Smooth muscle cell (in vitro differentiated cells): ENCODE data around the gene MAGEA6. TPM values are rescaled to one million over a fixed set of nuclear protein-coding genes. Genes with fewer than 3 reads are reported as not detected.
"Not testable (repeated sequence)": the region's sequence is repeated elsewhere in the genome, so short reads cannot be mapped to it uniquely, and the experiment has no call there.

Source experiments
- DNase-seq: peaks from one replicate; lab custom pipeline; 2025; ENCODE audit not compliant: unreplicated experiment; lab: John Stamatoyannopoulos, UW
- H2AFZ ChIP-seq: fragments of 200-600 bp; sonication (generic); 2 replicates; pipeline ENCODE4 v1.6.0; 2016; ENCODE audit warnings: antibody characterized with exemption, low read depth, mild to moderate bottlenecking
- H3F3A ChIP-seq: fragments of 200-600 bp; sonication (generic); 2 replicates; pipeline ENCODE4 v1.6.0; 2017; ENCODE audit warnings: antibody characterized with exemption, low read depth
- H3K27ac ChIP-seq: fragments of 200-600 bp; sonication (generic); 2 replicates; pipeline ENCODE4 v1.5.1; 2016; ENCODE audit warnings: low read depth, mild to moderate bottlenecking
- H3K27me3 ChIP-seq: fragments of 200-600 bp; sonication (generic); 2 replicates; pipeline ENCODE4 v1.6.1; 2016; ENCODE audit warnings: low read depth, mild to moderate bottlenecking
- H3K36me3 ChIP-seq: fragments of 200-600 bp; sonication (generic); 2 replicates; pipeline ENCODE4 v1.5.1; 2016; ENCODE audit warnings: low read depth
- H3K4me1 ChIP-seq: fragments of 200-600 bp; sonication (generic); 2 replicates; pipeline ENCODE4 v1.5.1; 2016; ENCODE audit warnings: low read depth
- H3K4me2 ChIP-seq: fragments of 200-600 bp; sonication (generic); 2 replicates; pipeline ENCODE4 v1.6.0; 2016; ENCODE audit warnings: mild to moderate bottlenecking
- H3K4me3 ChIP-seq: fragments of 200-600 bp; sonication (generic); 2 replicates; pipeline ENCODE4 v1.5.1; 2016; ENCODE audit warnings: mild to moderate bottlenecking
- H3K79me2 ChIP-seq: fragments of 200-600 bp; sonication (generic); 2 replicates; pipeline ENCODE4 v1.6.0; 2016; ENCODE audit warnings: low read depth, mild to moderate bottlenecking
- H3K9ac ChIP-seq: fragments of 200-600 bp; sonication (generic); 2 replicates; pipeline ENCODE4 v1.6.0; 2016; ENCODE audit warnings: low read depth
- H3K9me3 ChIP-seq: fragments of 200-600 bp; sonication (generic); replicated peaks from 2 replicates; pipeline ENCODE4 v1.5.1; 2016; ENCODE audit warnings: low read depth
- H4K20me1 ChIP-seq: fragments of 200-600 bp; sonication (generic); 2 replicates; pipeline ENCODE4 v1.6.0; 2016; ENCODE audit warnings: low read depth
- WGBS: methylation state at CpG from one replicate; pipeline ENCODE4 v1.1.7; 2016; ENCODE audit warnings: low lambda C conversion rate; 5-methylcytosine and 5-hydroxymethylcytosine counted together
- polyA plus RNA-seq: library from polyadenylated mRNA; unstranded; fragments of >200 nt; fragmentation: Nextera tagmentation; extraction: Ambion mirVana; gene quantifications from 2 replicates; pipeline ENCODE4 v1.2.1, GENCODE V29; 2016
- total RNA-seq: library from RNA; depleted of rRNA; stranded (reverse); fragments of >200 nt; gene quantifications from 2 replicates; pipeline ENCODE4 v1.2.3, GENCODE V29; 2014
- TF ChIP-seq, protein P1 (sequence below): fragments of 200-600 bp; sonication (generic); IDR thresholded peaks from 2 replicates; pipeline ENCODE4 v1.5.1; 2017; ENCODE audit warnings: borderline replicate concordance, mild to moderate bottlenecking, antibody characterized with exemption; ENCODE audit not compliant: insufficient read depth, poor library complexity, severe bottlenecking

The MAGEA6 gene
- total and polyA plus RNA-seq, 2 experiments from 2014 or later: not detected

DNA sequence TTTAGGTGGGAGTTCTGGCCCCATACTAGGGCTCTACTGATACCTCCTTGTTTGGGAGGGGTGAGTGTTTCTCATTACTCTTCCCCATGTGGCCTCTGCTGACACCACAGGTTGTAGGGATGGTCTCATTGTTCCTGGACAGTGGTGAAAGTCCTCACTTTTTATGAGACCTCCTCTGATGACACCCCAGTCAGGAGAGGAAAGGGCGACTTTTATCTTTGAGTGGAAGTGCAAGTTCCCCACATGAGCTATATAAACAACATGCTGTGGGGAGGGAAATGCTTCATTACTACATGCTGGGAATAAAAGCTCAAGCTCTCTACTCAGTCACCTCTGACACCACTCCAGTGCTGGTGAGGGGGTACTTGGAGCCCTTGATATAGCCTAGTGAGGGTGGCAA is 29.5 kb upstream of the MAGEA6 start:
- H3K36me3 ChIP-seq: no peaks in the 10 kb centered on the region
- no peak overlapping the region for H3K4me2 ChIP-seq
- H3K27me3 ChIP-seq: no peaks in the 10 kb centered on the region
- H3F3A ChIP-seq: no peaks in the 10 kb centered on the region
- DNase-seq: no peak
- no peak overlapping the region for H3K4me3 ChIP-seq
- TF ChIP-seq, protein P1, sequence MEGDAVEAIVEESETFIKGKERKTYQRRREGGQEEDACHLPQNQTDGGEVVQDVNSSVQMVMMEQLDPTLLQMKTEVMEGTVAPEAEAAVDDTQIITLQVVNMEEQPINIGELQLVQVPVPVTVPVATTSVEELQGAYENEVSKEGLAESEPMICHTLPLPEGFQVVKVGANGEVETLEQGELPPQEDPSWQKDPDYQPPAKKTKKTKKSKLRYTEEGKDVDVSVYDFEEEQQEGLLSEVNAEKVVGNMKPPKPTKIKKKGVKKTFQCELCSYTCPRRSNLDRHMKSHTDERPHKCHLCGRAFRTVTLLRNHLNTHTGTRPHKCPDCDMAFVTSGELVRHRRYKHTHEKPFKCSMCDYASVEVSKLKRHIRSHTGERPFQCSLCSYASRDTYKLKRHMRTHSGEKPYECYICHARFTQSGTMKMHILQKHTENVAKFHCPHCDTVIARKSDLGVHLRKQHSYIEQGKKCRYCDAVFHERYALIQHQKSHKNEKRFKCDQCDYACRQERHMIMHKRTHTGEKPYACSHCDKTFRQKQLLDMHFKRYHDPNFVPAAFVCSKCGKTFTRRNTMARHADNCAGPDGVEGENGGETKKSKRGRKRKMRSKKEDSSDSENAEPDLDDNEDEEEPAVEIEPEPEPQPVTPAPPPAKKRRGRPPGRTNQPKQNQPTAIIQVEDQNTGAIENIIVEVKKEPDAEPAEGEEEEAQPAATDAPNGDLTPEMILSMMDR: no peak
- H3K79me2 ChIP-seq: no peaks in the 10 kb centered on the region
- H2AFZ ChIP-seq: no peak overlapping the region
- H3K9ac ChIP-seq: no peak overlapping the region
- no peaks in the 10 kb centered on the region for H4K20me1 ChIP-seq
- 65% methylated on average over 1 of the region's 1 CpG for WGBS
- H3K27ac ChIP-seq: no peak overlapping the region
- H3K9me3 ChIP-seq: no peaks in the 10 kb centered on the region
- no peaks in the 10 kb centered on the region for H3K4me1 ChIP-seq

DNA sequence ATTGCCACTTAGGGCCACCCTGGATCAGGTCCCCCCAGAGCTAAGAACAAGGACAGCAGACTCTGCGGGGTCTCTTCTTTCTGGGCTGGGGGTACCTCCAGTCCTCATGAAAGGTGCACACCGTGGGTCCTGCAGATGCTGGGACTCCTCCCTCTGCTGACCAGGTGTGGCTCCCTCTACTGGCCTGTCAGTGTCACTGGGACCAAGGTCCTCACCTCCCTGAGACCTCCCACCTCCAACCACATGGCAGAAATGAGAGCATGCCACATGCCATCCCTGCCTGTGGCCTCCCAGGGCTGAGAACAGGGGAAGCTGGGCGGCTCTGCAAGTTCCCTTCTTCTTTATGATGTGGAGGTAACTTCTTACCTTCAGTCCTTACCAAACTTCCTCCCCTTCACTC is 17.6 kb upstream of the MAGEA6 start:
- not testable (repeated sequence) for H3K27ac ChIP-seq, H3K27me3 ChIP-seq, H3K9ac ChIP-seq, H3K4me2 ChIP-seq, H3K9me3 ChIP-seq, DNase-seq, H3K36me3 ChIP-seq, H3K79me2 ChIP-seq, H3K4me3 ChIP-seq, H3F3A ChIP-seq, H3K4me1 ChIP-seq, H2AFZ ChIP-seq, H4K20me1 ChIP-seq
- WGBS: no CpG with 5 or more reads among the region's 3 CpGs

DNA sequence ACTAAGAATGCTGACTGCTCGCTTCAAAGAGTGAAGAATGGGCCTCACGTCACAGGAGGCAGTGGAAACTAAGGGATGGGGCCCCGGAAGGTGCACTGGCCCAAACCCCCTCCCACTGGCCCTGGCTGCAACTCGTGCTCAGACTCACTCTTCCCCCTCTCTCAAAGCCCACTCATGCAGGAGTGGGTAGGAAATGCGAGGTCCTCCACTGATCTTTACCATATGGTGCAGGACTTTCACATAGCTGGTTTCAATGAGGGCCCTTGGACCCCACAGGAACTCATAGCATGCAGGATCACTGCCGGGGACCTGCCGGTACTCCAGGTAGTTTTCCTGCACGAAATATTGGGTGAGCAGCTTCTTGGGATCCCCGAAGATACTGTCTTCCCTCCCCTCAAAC is 2.9 kb downstream of the MAGEA6 start:
- H3K79me2 ChIP-seq, H3K9ac ChIP-seq, H3F3A ChIP-seq, H3K36me3 ChIP-seq, H3K4me1 ChIP-seq, H3K4me3 ChIP-seq, H4K20me1 ChIP-seq, DNase-seq, H3K27me3 ChIP-seq, H2AFZ ChIP-seq, H3K4me2 ChIP-seq, H3K9me3 ChIP-seq, H3K27ac ChIP-seq: not testable (repeated sequence)
- WGBS: 79% methylated on average over 9 of the region's 9 CpGs

DNA sequence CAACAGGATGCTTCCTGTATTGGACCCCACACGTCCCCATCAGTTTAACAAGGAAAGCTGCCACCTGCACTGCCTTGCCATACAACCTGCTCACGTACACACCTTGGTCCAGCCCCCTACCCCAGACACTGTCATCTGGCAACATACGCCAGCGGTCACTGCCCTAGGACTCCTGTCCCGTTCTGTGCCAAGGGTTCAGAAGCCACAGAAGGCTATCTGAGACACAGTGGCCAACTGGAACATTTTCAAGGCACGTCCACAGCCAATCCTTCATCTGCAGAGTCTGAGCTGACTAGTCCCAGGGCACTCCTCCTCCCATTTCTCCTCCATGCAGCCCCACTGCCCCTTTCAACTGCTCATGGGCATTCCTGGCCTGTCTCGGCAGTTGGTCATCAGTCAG is 7.9 kb downstream of the MAGEA6 start:
- not testable (repeated sequence) for DNase-seq, H3K79me2 ChIP-seq, H3K27me3 ChIP-seq, H3K36me3 ChIP-seq, H3K27ac ChIP-seq, H4K20me1 ChIP-seq, H2AFZ ChIP-seq, H3F3A ChIP-seq, H3K4me3 ChIP-seq, H3K9me3 ChIP-seq, H3K4me2 ChIP-seq, H3K4me1 ChIP-seq, H3K9ac ChIP-seq
- 74% methylated on average over 5 of the region's 7 CpGs for WGBS

DNA sequence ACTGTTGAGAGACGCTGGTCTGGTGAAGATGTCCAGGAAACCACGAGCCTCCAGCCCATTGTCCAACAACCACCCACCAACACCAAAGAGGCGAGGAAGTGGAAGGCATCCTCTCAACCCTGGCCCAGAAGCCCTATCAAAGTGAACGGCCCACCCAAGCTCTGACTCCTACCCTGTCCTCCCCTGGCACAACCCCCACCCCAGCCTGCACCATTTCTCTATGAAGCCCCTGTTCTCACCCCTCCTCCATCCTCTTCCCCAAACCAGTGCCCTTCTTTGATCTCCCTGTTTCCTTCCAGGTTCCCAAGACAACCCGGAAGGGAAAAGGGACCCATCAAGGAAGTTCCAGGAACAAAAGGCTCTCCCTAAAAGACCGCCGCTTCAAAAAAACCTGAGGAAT is 9.9 kb downstream of the MAGEA6 start:
- H3K4me1 ChIP-seq, H3K9ac ChIP-seq, H3K36me3 ChIP-seq, H3K27ac ChIP-seq, H3K4me3 ChIP-seq, H3K4me2 ChIP-seq, H4K20me1 ChIP-seq, DNase-seq, H3K27me3 ChIP-seq, H3F3A ChIP-seq, H3K79me2 ChIP-seq, H2AFZ ChIP-seq, H3K9me3 ChIP-seq: not testable (repeated sequence)
- 93% methylated on average over 4 of the region's 7 CpGs for WGBS

DNA sequence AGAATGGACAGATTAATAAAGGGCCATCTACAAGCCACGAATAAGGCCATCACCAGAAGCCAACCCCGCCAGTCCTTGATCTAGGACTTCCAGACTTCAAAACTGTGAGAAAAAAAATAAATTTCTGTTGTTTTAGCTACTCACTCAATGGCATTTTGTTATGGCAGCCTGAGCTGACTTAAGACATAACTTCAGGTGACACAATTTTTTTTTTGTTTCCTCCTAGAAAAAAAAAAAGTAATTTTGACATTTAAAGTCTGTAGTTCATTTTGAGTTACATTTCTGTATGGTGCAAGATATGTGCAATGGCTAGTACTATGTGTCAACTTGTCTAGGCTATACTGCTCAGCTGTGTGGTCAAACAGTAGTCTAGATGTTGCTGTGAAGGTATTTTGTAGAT is 10.6 kb downstream of the MAGEA6 start, which contains the start of gene CSAG3:
Gene CSAG3, plus strand, starts transcription at position 301 of the 400 bp plus-strand sequence.
- H3K4me1 ChIP-seq, H4K20me1 ChIP-seq, H3K27ac ChIP-seq, H3F3A ChIP-seq, DNase-seq, H3K27me3 ChIP-seq, H3K9me3 ChIP-seq, H3K79me2 ChIP-seq, H3K4me2 ChIP-seq, H3K4me3 ChIP-seq, H3K36me3 ChIP-seq, H2AFZ ChIP-seq, H3K9ac ChIP-seq: not testable (repeated sequence)
- WGBS: no CpG with 5 or more reads among the region's 2 CpGs

DNA sequence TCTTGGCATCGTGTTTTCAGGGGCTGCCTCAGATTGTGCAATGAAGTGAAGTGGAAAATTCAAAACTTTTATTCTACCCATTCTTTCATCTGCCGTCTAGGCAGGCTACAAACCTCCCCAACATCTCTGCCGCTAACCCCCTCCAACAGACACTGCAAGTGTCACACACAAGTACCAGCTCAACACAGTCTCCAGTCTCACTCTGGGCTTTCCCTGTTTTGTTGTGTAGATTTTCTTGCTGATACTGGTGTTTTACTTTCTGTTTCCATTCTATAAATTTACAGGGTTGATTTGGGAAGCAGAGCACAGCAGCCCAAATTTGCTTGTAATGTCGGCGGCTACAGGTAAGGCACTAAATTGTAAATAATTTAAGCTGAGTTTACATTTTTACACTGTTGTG is 14.6 kb downstream of the MAGEA6 start:
- not testable (repeated sequence) for H3K79me2 ChIP-seq, H3K36me3 ChIP-seq, H3K9ac ChIP-seq, H4K20me1 ChIP-seq, H2AFZ ChIP-seq, H3K4me2 ChIP-seq, H3K4me3 ChIP-seq, H3K4me1 ChIP-seq, H3K27ac ChIP-seq, DNase-seq, H3K27me3 ChIP-seq, H3K9me3 ChIP-seq, H3F3A ChIP-seq
- WGBS: no CpG with 5 or more reads among the region's 5 CpGs

DNA sequence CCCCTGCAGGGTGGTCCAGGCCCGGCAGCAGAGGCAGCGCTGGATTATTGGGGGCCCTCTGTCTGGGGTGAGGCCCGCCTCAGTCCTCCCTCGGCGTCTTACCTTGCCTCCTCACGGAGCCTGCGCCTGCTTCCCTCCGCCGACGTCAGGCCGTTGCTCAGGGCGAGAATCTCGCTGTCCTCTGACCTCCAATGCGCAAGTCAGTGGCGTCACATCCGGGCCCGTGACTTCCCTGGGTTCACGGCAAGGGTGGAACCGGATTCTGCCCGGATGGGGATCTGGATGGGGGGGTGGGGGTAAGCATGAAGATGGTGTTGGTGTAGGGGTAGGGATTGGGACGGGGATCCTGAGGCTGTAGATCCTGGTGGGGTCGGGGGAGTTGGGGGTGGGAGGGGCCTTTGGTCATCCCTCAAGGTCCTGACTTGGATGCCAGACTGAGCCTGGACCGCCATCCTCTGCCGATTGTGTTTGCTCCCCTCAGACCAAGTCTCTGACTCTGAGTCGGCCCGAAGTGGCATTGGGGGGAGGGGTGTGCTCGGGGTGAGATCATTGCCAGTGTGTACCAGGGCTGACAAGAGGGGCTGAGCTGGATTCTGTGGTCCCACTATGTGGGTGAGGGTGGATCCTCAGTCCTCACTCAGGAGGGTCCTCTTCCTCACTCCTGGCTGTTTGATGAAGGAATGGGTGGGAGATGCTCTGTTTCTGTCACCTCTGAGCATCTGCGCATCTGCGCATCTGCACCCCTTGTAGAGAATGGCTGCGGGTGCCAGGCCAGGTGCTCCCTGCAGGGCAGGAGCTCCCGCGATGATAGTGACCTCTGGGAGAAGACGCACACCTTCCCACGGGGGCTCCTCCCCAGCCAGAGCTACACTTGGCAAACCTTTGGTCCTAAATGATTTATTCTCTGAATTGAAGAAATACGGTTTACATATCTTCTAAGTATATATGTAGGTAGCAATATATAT is 15.5 kb downstream of the MAGEA6 start, which contains the start of gene MAGEA2:
Gene MAGEA2, minus strand, starts transcription at position 157 of the 965 bp plus-strand sequence. CDS start 2,479 bp downstream, outside the sequence.
- H3K4me2 ChIP-seq, H3K9ac ChIP-seq, DNase-seq, H3K4me1 ChIP-seq, H3K27ac ChIP-seq, H3F3A ChIP-seq, H3K36me3 ChIP-seq, H3K4me3 ChIP-seq, H3K27me3 ChIP-seq, H3K79me2 ChIP-seq, H4K20me1 ChIP-seq, H3K9me3 ChIP-seq, H2AFZ ChIP-seq: not testable (repeated sequence)
- WGBS: no CpG with 5 or more reads among the region's 35 CpGs
